Panc1 (cell line): ENCODE data around the gene HFE. TPM values are rescaled to one million over a fixed set of nuclear protein-coding genes. Genes with fewer than 3 reads are reported as not detected.

Experiments
- ATAC-seq: fragments of 200-7000 bp; cut with Tn5 transposase; 2 replicates; pipeline ENCODE4 v1.9.1; 2020; ENCODE audit warnings: mild to moderate bottlenecking, moderate library complexity
- BruUV-seq: library from RNA; stranded (reverse); fragments of 400-500 nt; replicated peaks from 2 replicates; lab custom pipeline; 2021; lab: Mats Ljungman, UMichigan
- CTCF ChIA-PET: fragments of 300-600 bp; sonication (Branson Sonifier 250); formaldehyde crosslinking; loops from one replicate; lab custom pipeline; 2022; ENCODE audit warnings: antibody characterized with exemption; lab: Charles Lee
- POLR2A ChIA-PET: fragments of 300-600 bp; sonication (Branson Sonifier 250); formaldehyde crosslinking; loops from one replicate; lab custom pipeline; 2022; ENCODE audit warnings: antibody characterized with exemption; lab: Charles Lee
- DNase-seq: peaks from one replicate; pipeline ENCODE4 v3.0.0-alpha.2; 2010; ENCODE audit warnings: low read depth, low spot score
- H3K27ac ChIP-seq: 2 replicates; pipeline ENCODE4 v1.5.1; 2011; ENCODE audit warnings: mild to moderate bottlenecking, low read length, inconsistent platforms
- H3K27me3 ChIP-seq: fragments of 200-500 bp; sonication (Bioruptor generic); 2 replicates; pipeline ENCODE4 v1.6.0; 2014; ENCODE audit warnings: low read length, inconsistent platforms; ENCODE audit not compliant: control insufficient read depth, insufficient read depth
- H3K36me3 ChIP-seq: fragments of 200-500 bp; sonication (Bioruptor generic); 2 replicates; pipeline ENCODE4 v1.5.1; 2014; ENCODE audit warnings: inconsistent platforms, mild to moderate bottlenecking, low read length, moderate library complexity; ENCODE audit not compliant: control insufficient read depth, insufficient read depth
- H3K4me1 ChIP-seq: 2 replicates; pipeline ENCODE4 v1.5.1; 2011; ENCODE audit warnings: inconsistent platforms, mild to moderate bottlenecking, low read length, moderate library complexity; ENCODE audit not compliant: control insufficient read depth, insufficient read depth
- H3K4me3 ChIP-seq, 2 experiments: 2 replicates each; pipeline ENCODE4 v1.5.1; 2011 to 2012; ENCODE audit warnings: low read depth in 2 of 2, low read length in 2 of 2, mild to moderate bottlenecking in 2 of 2, inconsistent platforms in 1 of 2, moderate library complexity in 1 of 2
- H3K9me3 ChIP-seq: fragments of 200-500 bp; sonication (Bioruptor generic); 2 replicates; pipeline ENCODE4 v1.5.1; 2014; ENCODE audit warnings: low read depth, mild to moderate bottlenecking, inconsistent platforms, low read length, moderate library complexity; ENCODE audit not compliant: control insufficient read depth, insufficient read depth
- POLR2AphosphoS5 ChIP-seq: IDR thresholded peaks from 2 replicates; pipeline ENCODE4 v1.6.1; 2012; ENCODE audit warnings: mild to moderate bottlenecking, low read depth, low read length, moderate library complexity
- SIN3A ChIP-seq: IDR thresholded peaks from 2 replicates; pipeline ENCODE4 v1.6.1; 2012; ENCODE audit warnings: low read depth, mild to moderate bottlenecking, low read length, moderate library complexity, borderline replicate concordance; ENCODE audit not compliant: insufficient read depth
- TCF7L2 ChIP-seq: IDR thresholded peaks from 2 replicates; pipeline ENCODE4 v1.6.1; 2011; ENCODE audit warnings: mild to moderate bottlenecking, low read depth, low read length, inconsistent platforms
- in situ Hi-C: cut with HindIII; loops from 2 replicates; pipeline ENCODE4 v1.10.0; 2016; ENCODE audit warnings: low sequenced_read_pairs, low pct_unique_long_range_greater_than_20kb
- intact Hi-C: fragments of 100-400 bp; cut with micrococcal nuclease; formaldehyde crosslinking; loops from one replicate; pipeline ENCODE4 v1.10.0; 2022; ENCODE audit not compliant: unreplicated experiment
- total RNA-seq: library from RNA; stranded (reverse); gene quantifications from one replicate; pipeline ENCODE4 v1.2.1, GENCODE V29; 2021; ENCODE audit not compliant: unreplicated experiment
- TF ChIP-seq, protein P1 (sequence below), 2 experiments: IDR thresholded peaks; 2 replicates each; pipeline ENCODE4 v1.6.1; 2011 to 2012; ENCODE audit warnings: low read depth in 2 of 2, control low read depth in 1 of 2, low read length in 1 of 2, mild to moderate bottlenecking in 1 of 2, moderate library complexity in 1 of 2; ENCODE audit not compliant: insufficient read depth in 1 of 2
- TF ChIP-seq, protein P2 (sequence below): fragments of 450-650 bp; IDR thresholded peaks from 2 replicates; pipeline ENCODE4 v1.5.1; 2017; ENCODE audit warnings: mild to moderate bottlenecking

HFE gene
- total RNA-seq, 1 experiment from 2014 or later = 12.1 TPM

DNA sequence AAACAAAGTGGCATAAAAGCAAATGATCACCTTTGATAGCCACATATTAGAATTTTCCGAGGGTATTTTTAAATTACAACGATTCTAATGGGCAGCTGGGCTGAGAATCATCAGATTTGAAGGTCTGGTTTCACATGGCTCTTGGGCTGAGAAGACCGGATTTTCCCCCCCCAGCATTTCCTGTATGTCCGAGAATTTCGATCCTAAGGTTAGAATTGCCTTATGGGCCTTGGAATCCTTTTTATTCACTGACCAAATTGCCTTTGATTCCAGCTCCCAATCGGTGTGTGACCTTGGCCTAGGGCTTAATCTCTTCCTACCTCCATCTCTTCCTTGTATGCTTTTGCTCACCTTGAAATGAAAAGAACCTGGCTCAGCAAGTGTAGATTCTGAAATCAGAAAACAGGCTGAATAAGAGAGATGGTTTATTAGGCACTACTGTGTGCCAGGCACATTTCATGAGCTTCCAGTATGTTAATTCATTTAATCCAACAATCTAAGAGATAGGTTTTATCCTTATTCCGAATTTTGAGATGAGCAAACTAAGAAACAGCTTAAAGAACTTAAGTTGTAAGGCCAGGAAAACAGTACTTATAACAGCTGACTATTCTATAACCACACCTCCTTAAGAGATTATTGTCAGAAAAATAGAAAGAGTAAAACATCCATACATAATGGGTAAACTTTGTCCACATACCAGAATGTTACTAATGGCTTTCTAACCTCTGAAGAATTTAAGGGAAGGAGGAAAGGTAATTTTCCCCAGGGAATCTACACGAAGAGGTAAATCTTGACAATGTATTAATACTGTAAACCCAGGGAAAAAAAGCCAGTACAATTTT lies 39.4 kb downstream of the HFE start:
- intact Hi-C loops (loop anchor here (5.0 kb wide), 1 partner anchor 1686 kb away; a partner anchor contains a TSS), in situ Hi-C loops (no loop called here)
- BruUV-seq = TSS peak; percentile 47
- TF ChIP-seq, protein P1, sequence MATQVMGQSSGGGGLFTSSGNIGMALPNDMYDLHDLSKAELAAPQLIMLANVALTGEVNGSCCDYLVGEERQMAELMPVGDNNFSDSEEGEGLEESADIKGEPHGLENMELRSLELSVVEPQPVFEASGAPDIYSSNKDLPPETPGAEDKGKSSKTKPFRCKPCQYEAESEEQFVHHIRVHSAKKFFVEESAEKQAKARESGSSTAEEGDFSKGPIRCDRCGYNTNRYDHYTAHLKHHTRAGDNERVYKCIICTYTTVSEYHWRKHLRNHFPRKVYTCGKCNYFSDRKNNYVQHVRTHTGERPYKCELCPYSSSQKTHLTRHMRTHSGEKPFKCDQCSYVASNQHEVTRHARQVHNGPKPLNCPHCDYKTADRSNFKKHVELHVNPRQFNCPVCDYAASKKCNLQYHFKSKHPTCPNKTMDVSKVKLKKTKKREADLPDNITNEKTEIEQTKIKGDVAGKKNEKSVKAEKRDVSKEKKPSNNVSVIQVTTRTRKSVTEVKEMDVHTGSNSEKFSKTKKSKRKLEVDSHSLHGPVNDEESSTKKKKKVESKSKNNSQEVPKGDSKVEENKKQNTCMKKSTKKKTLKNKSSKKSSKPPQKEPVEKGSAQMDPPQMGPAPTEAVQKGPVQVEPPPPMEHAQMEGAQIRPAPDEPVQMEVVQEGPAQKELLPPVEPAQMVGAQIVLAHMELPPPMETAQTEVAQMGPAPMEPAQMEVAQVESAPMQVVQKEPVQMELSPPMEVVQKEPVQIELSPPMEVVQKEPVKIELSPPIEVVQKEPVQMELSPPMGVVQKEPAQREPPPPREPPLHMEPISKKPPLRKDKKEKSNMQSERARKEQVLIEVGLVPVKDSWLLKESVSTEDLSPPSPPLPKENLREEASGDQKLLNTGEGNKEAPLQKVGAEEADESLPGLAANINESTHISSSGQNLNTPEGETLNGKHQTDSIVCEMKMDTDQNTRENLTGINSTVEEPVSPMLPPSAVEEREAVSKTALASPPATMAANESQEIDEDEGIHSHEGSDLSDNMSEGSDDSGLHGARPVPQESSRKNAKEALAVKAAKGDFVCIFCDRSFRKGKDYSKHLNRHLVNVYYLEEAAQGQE (IDR thresholded peaks at IDR 0.05; ENCODE audit: insufficient read depth in 1 of 2, low read depth in 2 of 2, low read length in 1 of 2) = no peak
- TF ChIP-seq POLR2AphosphoS5 (peak; percentile 22; the same call in 1 of the 2 replicates), TCF7L2 (no peak)
- ChIA-PET POLR2A (interaction anchor here (0.7 to 7.2 kb wide), 3 partner anchors 30 to 83 kb away, joined by 4 to 88 read pairs (median 18); a partner anchor contains a TSS), CTCF (interaction anchor here (0.9 kb wide), 1 partner anchor 100 kb away, joined by 7 read pairs; no protein-coding TSS in a partner anchor)
- no peak for DNase-seq
- Histone ChIP-seq H3K4me3 (peak overlapping the region; percentile 82 to 100), H3K27ac (peak overlapping the region; percentile 94), H3K4me1 (peaks cover 16% of the 10 kb centered on the region), H3K36me3 (peaks cover 27% of the 10 kb centered on the region), H3K9me3 (no peaks in the 10 kb centered on the region), H3K27me3 (no peaks in the 10 kb centered on the region)
- no peak for ATAC-seq

DNA sequence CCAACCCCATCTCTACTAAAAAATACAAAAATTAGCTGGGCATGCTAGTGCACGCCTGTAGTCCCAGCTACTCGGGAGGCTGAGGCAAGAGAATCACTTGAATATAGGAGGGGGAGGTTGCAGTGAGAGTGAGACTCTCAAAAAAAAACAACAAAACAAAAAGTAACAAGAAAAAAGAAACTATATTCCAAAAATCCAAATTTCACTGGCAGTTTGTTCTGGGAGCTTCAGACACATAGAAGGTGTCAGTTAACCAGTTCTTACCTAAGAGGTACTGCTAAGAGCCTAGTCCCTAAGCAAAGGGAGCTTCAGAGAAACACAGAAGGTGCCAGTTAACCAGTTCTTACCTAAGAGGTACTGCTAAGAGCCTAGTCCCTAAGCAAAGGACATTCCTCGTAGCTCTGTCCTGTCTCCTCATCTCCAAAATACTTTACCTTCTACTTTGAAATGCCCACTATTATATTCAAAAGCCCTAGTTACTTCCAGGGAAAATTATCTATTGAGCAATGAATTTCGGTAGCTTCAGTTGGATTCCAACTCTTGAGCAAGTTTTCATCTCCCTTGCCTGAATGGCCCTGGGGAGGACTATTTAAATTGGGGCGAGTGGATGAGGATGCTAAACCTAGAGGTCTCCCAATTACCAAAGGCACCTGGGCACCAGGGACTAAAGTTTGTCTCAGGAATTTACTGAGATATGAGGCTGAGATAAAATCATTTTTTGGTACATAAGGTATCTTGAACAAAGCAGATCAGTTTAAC lies 41.0 kb downstream of the HFE start:
- Histone ChIP-seq H3K27ac (peak overlapping the region; percentile 94), H3K27me3 (no peaks in the 10 kb centered on the region), H3K4me1 (peaks cover 11% of the 10 kb centered on the region; the same call in 1 of the 2 replicates), H3K9me3 (no peaks in the 10 kb centered on the region), H3K36me3 (peaks cover 27% of the 10 kb centered on the region), H3K4me3 (peak overlapping the region; percentile 82 to 100)
- ATAC-seq (no peak), DNase-seq (no peak)
- POLR2A ChIA-PET = interaction anchor here (0.6 to 7.2 kb wide), 2 partner anchors 29 to 1004 kb away, joined by 3 to 88 read pairs; a partner anchor contains a TSS
- no TSS peak for BruUV-seq
- CTCF ChIA-PET = interaction anchor here (0.6 kb wide), 2 partner anchors 29 to 194 kb away, joined by 3 read pairs; no protein-coding TSS in a partner anchor
- TF ChIP-seq, protein P1 (IDR thresholded peaks at IDR 0.05; ENCODE audit: insufficient read depth in 1 of 2, low read depth in 2 of 2, low read length in 1 of 2) = no peak
- no peak for TF ChIP-seq SIN3A
- TF ChIP-seq TCF7L2 = no peak
- TF ChIP-seq, protein P2, sequence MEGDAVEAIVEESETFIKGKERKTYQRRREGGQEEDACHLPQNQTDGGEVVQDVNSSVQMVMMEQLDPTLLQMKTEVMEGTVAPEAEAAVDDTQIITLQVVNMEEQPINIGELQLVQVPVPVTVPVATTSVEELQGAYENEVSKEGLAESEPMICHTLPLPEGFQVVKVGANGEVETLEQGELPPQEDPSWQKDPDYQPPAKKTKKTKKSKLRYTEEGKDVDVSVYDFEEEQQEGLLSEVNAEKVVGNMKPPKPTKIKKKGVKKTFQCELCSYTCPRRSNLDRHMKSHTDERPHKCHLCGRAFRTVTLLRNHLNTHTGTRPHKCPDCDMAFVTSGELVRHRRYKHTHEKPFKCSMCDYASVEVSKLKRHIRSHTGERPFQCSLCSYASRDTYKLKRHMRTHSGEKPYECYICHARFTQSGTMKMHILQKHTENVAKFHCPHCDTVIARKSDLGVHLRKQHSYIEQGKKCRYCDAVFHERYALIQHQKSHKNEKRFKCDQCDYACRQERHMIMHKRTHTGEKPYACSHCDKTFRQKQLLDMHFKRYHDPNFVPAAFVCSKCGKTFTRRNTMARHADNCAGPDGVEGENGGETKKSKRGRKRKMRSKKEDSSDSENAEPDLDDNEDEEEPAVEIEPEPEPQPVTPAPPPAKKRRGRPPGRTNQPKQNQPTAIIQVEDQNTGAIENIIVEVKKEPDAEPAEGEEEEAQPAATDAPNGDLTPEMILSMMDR = no peak
- no peak for TF ChIP-seq POLR2AphosphoS5
- in situ Hi-C loops (no loop called here), intact Hi-C loops (loop anchor here (5.0 kb wide), 1 partner anchor 1684 kb away; a partner anchor contains a TSS)
